ENCODE results near the gene OSBPL10.

- no peak for TF ChIP-seq CTCF (IDR thresholded peaks at IDR 0.05)
- TF ChIP-seq POLR2A (IDR thresholded peaks at IDR 0.05) = no peak
Measured at GRCh38 chr3:31624083-31624709, 356.9 kb downstream of the OSBPL10 start.
